OCI-LY7 (cell line): ENCODE results near the gene GP2. TPM values are rescaled to one million over a fixed set of nuclear protein-coding genes. Genes with fewer than 3 reads are reported as not detected.

Experiments
- BruUV-seq: library from RNA; stranded (reverse); fragments of 400-500 nt; replicated peaks from 2 replicates; lab custom pipeline; 2021; lab: Mats Ljungman, UMichigan
- CTCF ChIA-PET: fragments of 300-600 bp; sonication (Branson Sonifier 250); formaldehyde crosslinking; loops from one replicate; lab custom pipeline; 2022; ENCODE audit warnings: antibody characterized with exemption; ENCODE audit not compliant: unreplicated experiment; lab: Charles Lee
- POLR2A ChIA-PET: fragments of 300-600 bp; sonication (Branson Sonifier 250); formaldehyde crosslinking; loops from one replicate; lab custom pipeline; 2022; ENCODE audit warnings: antibody characterized with exemption; lab: Charles Lee
- DNase-seq: peaks from one replicate; pipeline ENCODE4 v3.0.0-alpha.2; 2015; ENCODE audit warnings: low spot score
- H2AFZ ChIP-seq: fragments of 200-600 bp; sonication (generic), shearing (Covaris generic); 2 replicates; pipeline ENCODE4 v1.6.1; 2014; ENCODE audit warnings: mild to moderate bottlenecking, antibody characterized with exemption, low read length, moderate library complexity
- H3K27ac ChIP-seq: fragments of 200-600 bp; sonication (generic); 2 replicates; pipeline ENCODE4 v1.5.1; 2014; ENCODE audit warnings: mixed run types, low read depth, mild to moderate bottlenecking, moderate library complexity, low read length, inconsistent platforms; ENCODE audit not compliant: poor library complexity, severe bottlenecking
- H3K36me3 ChIP-seq: fragments of 200-600 bp; sonication (generic); 2 replicates; pipeline ENCODE4 v1.6.1; 2014; ENCODE audit warnings: mild to moderate bottlenecking, antibody characterized with exemption, low read length, moderate library complexity, mixed read lengths; ENCODE audit not compliant: insufficient read depth
- H3K4me1 ChIP-seq: fragments of 200-600 bp; sonication (generic); 2 replicates; pipeline ENCODE4 v1.5.1; 2014; ENCODE audit warnings: mild to moderate bottlenecking, low read length; ENCODE audit not compliant: insufficient read depth, poor library complexity, severe bottlenecking
- H3K4me2 ChIP-seq: fragments of 200-600 bp; sonication (generic); 2 replicates; pipeline ENCODE4 v1.6.1; 2014; ENCODE audit warnings: mild to moderate bottlenecking, low read length
- H3K4me3 ChIP-seq: fragments of 200-600 bp; sonication (generic); 2 replicates; pipeline ENCODE4 v1.5.1; 2014; ENCODE audit warnings: mild to moderate bottlenecking, low read depth, low read length; ENCODE audit not compliant: poor library complexity, severe bottlenecking
- H3K79me2 ChIP-seq: fragments of 200-600 bp; sonication (generic); 2 replicates; pipeline ENCODE4 v1.6.1; 2016; ENCODE audit warnings: low read depth, mild to moderate bottlenecking, low read length, moderate library complexity, mixed read lengths; ENCODE audit not compliant: insufficient read depth
- H3K9me2 ChIP-seq: fragments of 200-600 bp; sonication (generic); 2 replicates; pipeline ENCODE4 v1.6.1; 2016; ENCODE audit warnings: mild to moderate bottlenecking, low read length, mixed read lengths; ENCODE audit not compliant: insufficient read depth
- H3K9me3 ChIP-seq: fragments of 200-600 bp; sonication (generic); 2 replicates; pipeline ENCODE4 v1.6.1; 2014; ENCODE audit warnings: mild to moderate bottlenecking, mixed run types, low read length, mixed read lengths
- H4K20me1 ChIP-seq: fragments of 200-600 bp; sonication (generic); 2 replicates; pipeline ENCODE4 v1.6.1; 2014; ENCODE audit warnings: mild to moderate bottlenecking, antibody characterized with exemption, low read length, moderate library complexity, mixed read lengths; ENCODE audit not compliant: insufficient read depth
- EZH2phosphoT487 ChIP-seq: fragments of 200-600 bp; sonication (generic); IDR thresholded peaks from 2 replicates; pipeline ENCODE4 v1.6.1; 2018; ENCODE audit warnings: low read depth, borderline replicate concordance, mild to moderate bottlenecking, mixed run types, antibody characterized with exemption, low read length, moderate library complexity, mixed read lengths
- intact Hi-C: fragments of 100-400 bp; cut with micrococcal nuclease; formaldehyde crosslinking; loops from one replicate; pipeline ENCODE4 v1.10.0; 2022; ENCODE audit not compliant: unreplicated experiment
- total RNA-seq, 2 experiments: library from RNA; depleted of rRNA in 1 of 2; stranded (reverse); fragments of >200 nt in 1 of 2; shearing (Covaris generic) in 1 of 2; gene quantifications; 2 replicates each; pipeline ENCODE4 v1.2.3, GENCODE V29; 2014 to 2022
- TF ChIP-seq, protein P1 (sequence below): fragments of 200-600 bp; sonication (generic); conservative IDR thresholded peaks from 2 replicates; pipeline ENCODE4 v1.5.1; 2014; ENCODE audit warnings: mild to moderate bottlenecking, antibody characterized with exemption, low read length, moderate library complexity, mixed read lengths

The GP2 gene
- total RNA-seq, 2 experiments from 2014 or later, result not detected

DNA sequence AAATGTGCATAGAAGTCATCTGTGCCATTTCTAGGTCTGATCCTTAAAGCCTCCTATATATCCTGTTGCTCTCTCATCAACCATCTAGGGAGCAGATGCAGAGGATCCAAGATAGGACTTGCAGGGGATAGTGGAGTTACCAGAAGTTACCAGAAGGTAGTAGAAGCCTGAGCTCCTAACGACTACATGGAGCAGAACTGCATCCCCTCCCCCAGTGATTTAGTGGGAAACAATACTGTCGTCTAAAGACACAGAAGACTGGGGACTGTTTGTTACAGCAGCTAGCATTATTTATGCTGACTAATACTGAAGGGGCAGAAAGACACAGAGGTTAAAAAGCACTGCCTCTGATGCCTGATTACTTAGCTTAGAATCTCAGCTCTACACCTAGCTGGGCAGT, 15.8 kb downstream of the GP2 start:
- no peaks in the 10 kb centered on the region for H3K79me2 ChIP-seq
- no peak overlapping the region for H3K4me2 ChIP-seq
- no peak overlapping the region for H3K27ac ChIP-seq
- CTCF ChIA-PET, result no interaction called here
- no peaks in the 10 kb centered on the region for H3K36me3 ChIP-seq
- H2AFZ ChIP-seq, result no peak overlapping the region
- intact Hi-C loops, result no loop called here
- DNase-seq, result no peak
- no peaks in the 10 kb centered on the region for H3K9me3 ChIP-seq
- no peaks in the 10 kb centered on the region for H3K9me2 ChIP-seq
- H3K4me1 ChIP-seq, result no peaks in the 10 kb centered on the region
- TF ChIP-seq, protein P1, sequence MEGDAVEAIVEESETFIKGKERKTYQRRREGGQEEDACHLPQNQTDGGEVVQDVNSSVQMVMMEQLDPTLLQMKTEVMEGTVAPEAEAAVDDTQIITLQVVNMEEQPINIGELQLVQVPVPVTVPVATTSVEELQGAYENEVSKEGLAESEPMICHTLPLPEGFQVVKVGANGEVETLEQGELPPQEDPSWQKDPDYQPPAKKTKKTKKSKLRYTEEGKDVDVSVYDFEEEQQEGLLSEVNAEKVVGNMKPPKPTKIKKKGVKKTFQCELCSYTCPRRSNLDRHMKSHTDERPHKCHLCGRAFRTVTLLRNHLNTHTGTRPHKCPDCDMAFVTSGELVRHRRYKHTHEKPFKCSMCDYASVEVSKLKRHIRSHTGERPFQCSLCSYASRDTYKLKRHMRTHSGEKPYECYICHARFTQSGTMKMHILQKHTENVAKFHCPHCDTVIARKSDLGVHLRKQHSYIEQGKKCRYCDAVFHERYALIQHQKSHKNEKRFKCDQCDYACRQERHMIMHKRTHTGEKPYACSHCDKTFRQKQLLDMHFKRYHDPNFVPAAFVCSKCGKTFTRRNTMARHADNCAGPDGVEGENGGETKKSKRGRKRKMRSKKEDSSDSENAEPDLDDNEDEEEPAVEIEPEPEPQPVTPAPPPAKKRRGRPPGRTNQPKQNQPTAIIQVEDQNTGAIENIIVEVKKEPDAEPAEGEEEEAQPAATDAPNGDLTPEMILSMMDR, result no peak
- no peak for TF ChIP-seq EZH2phosphoT487
- POLR2A ChIA-PET, result no interaction called here
- H3K4me3 ChIP-seq, result no peak overlapping the region
- BruUV-seq, result no TSS peak
- H4K20me1 ChIP-seq, result no peaks in the 10 kb centered on the region

DNA sequence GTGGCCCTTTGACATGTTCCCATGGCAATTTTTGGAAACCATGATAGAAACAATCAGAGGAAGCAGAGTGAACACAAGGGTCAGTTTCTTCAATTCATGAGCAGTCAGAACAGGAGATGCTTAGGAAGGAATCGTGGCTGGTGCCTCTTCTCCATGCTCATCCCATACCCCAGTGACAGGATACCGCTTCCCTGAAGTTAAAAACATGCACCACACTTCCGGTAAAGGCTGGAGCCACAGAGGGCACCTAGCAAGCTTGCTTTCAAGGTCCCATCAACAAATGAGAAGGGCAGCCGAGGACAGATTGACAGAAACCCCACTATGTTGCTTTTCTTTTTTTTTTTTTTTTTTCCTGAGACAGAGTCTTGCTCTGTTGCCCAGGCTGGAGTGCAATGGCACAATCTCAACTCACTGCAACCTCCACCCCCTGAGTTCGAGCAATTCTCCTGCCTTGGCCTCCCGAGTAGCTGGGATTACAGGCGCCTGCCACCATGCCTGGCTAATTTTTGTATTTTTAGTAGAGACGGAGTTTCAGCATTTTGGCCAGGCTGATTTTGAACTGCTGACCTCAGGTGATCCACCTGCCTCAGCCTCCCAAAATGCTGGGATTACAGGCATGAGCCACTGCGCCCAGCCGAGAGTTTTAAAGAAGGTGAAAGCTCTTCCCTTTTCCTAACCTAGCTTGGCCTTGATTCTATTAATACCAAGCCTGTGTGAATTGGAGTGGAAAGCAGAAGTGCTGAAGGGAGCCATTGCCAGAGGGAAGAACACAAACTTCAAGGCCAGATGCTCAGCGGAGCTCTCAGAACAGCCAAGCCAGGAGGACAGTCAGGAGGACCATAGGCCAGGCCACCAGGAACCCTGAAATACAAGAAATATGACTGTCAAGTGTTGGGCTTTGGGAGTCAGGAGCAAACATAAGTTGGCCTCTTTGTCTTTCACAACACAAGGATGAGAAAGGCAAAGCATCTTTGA, 16.6 kb downstream of the GP2 start:
- Histone ChIP-seq H3K4me1 (no peaks in the 10 kb centered on the region), H3K9me2 (no peaks in the 10 kb centered on the region), H3K4me2 (no peak overlapping the region), H3K27ac (no peak overlapping the region), H3K36me3 (no peaks in the 10 kb centered on the region), H2AFZ (no peak overlapping the region), H4K20me1 (no peaks in the 10 kb centered on the region), H3K79me2 (no peaks in the 10 kb centered on the region), H3K9me3 (no peaks in the 10 kb centered on the region), H3K4me3 (no peak overlapping the region)
- CTCF ChIA-PET, result no interaction called here
- intact Hi-C loops, result no loop called here
- POLR2A ChIA-PET, result no interaction called here
- no TSS peak for BruUV-seq
- TF ChIP-seq, protein P1, result no peak
- no peak for TF ChIP-seq EZH2phosphoT487
- no peak for DNase-seq

DNA sequence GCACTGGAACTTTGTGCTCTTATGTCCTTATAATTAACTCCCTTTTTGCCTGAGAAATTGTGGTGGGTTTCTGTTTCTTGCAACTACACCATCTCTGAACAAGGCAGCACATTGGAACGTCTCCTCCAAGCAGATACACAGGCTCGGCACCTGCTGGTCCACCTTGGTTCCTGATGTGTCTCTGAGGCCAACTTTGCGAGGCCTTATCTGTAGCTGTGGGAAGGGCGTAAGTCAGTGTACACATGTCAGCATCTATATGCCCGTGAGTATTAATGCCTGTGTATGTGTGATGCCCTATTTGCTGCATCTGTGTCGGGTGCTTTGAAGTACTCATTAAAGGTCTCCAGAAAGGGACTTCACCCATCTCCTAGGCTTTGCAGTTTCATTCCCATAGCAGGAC, 17.5 kb downstream of the GP2 start:
- Histone ChIP-seq H3K4me1 (no peaks in the 10 kb centered on the region), H2AFZ (no peak overlapping the region), H3K9me3 (no peaks in the 10 kb centered on the region), H3K9me2 (no peaks in the 10 kb centered on the region), H4K20me1 (no peaks in the 10 kb centered on the region), H3K4me3 (no peak overlapping the region), H3K27ac (no peak overlapping the region), H3K4me2 (no peak overlapping the region), H3K79me2 (no peaks in the 10 kb centered on the region), H3K36me3 (no peaks in the 10 kb centered on the region)
- ChIA-PET CTCF (no interaction called here), POLR2A (no interaction called here)
- TF ChIP-seq, protein P1, result no peak
- TF ChIP-seq EZH2phosphoT487, result no peak
- intact Hi-C loops, result no loop called here
- BruUV-seq, result no TSS peak
- DNase-seq, result no peak
